GM18511 (cell line): ENCODE measurements around the gene USP31.

Experiments used
- ATAC-seq: cut with Tn5 transposase; IDR thresholded peaks from one replicate; pipeline ENCODE4 v1.9.1; 2021; ENCODE audit warnings: mild to moderate bottlenecking, moderate library complexity; ENCODE audit not compliant: unreplicated experiment

USP31 gene

GRCh38 chr16:23066676-23067075, 82.6 kb downstream of the USP31 start:
- no peak for ATAC-seq

- ATAC-seq: no peak
Observed at GRCh38 chr16:23064639-23065038, 84.6 kb downstream of the USP31 start.

- no peak for ATAC-seq
Observed at GRCh38 chr16:23062524-23062923, 86.7 kb downstream of the USP31 start.

GRCh38 chr16:23061669-23062068, 87.6 kb downstream of the USP31 start:
- no peak for ATAC-seq

GRCh38 chr16:23060458-23061320, 88.6 kb downstream of the USP31 start:
- ATAC-seq: no peak

GRCh38 chr16:23059433-23059832, 89.8 kb downstream of the USP31 start:
- ATAC-seq: no peak

- ATAC-seq: no peak
Observed at GRCh38 chr16:23058576-23058975, 90.7 kb downstream of the USP31 start.

GRCh38 chr16:23057013-23057596, 92.1 kb downstream of the USP31 start:
- ATAC-seq: no peak

- no peak for ATAC-seq
Observed at GRCh38 chr16:23055481-23055880, 93.8 kb downstream of the USP31 start.

- ATAC-seq: no peak
Observed at GRCh38 chr16:23052908-23053580, 96.2 kb downstream of the USP31 start.

- no peak for ATAC-seq
Observed at GRCh38 chr16:23052221-23052620, 97.0 kb downstream of the USP31 start.

GRCh38 chr16:23051587-23051986, 97.7 kb downstream of the USP31 start:
- ATAC-seq: no peak

GRCh38 chr16:23048164-23048563, 101.1 kb downstream of the USP31 start:
- no peak for ATAC-seq

GRCh38 chr16:23045025-23045424, 104.2 kb downstream of the USP31 start:
- no peak for ATAC-seq

- no peak for ATAC-seq
Observed at GRCh38 chr16:23040246-23040645, 109.0 kb downstream of the USP31 start.

- no peak for ATAC-seq
Observed at GRCh38 chr16:23039118-23039517, 110.1 kb downstream of the USP31 start.

- no peak for ATAC-seq
Observed at GRCh38 chr16:23035240-23035639, 114.0 kb downstream of the USP31 start.

GRCh38 chr16:23031508-23032098, 117.6 kb downstream of the USP31 start:
- no peak for ATAC-seq

- no peak for ATAC-seq
Observed at GRCh38 chr16:23029733-23030420, 119.4 kb downstream of the USP31 start.

- ATAC-seq: no peak
Observed at GRCh38 chr16:23027386-23027785, 121.9 kb downstream of the USP31 start.

- ATAC-seq: no peak
Observed at GRCh38 chr16:23026784-23027362, 122.4 kb downstream of the USP31 start.
